GM19193 (cell line): ENCODE results near the gene NFATC2.

Experiments used
- POLR2A ChIP-seq: IDR thresholded peaks from 4 replicates; pipeline ENCODE4 v1.6.1; 2011; ENCODE audit not compliant: insufficient read depth, insufficient read length; ENCODE audit errors: extremely low read depth

NFATC2 gene

GRCh38 chr20:51495921-51496545 is 46.5 kb downstream of the NFATC2 start:
- TF ChIP-seq POLR2A = no peak

DNA sequence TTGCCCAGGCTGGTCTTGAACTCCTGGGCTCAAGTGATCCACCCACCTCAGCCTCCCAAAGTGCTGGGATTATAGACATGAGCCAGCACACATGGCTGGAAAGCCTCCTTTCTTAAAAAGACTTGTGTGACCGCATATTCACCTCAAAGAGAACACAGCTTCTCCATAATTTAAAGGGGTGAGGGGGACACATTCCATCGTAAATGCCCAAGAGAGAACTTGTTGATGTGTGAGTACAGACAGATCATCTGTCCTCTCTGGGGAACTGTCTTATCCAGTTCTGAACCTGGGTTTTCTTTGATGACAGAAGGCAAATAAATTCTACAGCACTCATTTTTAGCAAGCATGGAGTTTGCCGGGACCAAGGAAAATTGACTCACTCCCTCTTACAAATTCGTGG is 47.2 kb downstream of the NFATC2 start:
- no peak for TF ChIP-seq POLR2A

DNA sequence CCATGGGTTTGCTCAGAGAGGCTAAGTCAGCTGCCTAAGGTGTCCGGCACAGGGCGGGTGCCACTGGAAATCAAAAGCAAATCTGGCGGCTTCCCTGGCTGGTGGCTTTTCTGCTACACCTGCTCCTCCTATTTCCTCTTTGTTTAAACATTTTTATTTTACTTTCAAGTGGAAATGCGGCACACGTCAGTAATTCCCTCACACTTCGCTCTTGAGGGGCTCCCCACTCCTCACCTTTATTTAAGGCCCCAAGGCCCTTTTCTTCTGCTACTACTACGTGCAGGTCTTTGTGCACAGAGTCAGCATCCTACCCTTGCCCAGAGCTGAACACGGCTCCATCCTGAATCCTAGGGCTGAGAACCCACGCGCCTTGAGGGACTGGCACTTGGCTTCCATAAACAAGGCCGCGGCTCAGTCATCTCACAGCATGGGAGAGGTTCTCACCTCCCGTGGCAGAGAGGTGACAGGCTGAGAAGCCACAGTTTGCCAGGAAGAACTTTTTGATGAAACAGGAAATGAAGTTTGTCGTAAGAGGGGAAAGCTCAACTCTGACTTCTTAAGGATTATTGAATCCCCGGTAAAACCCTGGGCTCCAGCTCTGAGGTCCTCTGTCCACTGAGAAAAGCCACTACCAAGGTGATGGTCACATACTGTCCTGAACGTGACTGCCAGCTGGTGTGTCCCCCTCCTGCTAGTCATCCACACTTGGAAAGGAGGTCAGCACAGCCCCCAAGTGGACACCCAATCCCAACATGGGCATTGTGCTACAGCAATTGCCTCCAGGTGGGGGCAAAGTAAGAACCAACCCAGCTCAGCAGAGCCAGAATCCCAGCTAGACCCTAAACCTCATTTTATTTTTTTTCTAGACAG is 48.0 kb downstream of the NFATC2 start:
- no peak for TF ChIP-seq POLR2A

GRCh38 chr20:51493346-51493791 is 49.1 kb downstream of the NFATC2 start:
- no peak for TF ChIP-seq POLR2A

GRCh38 chr20:51492167-51493092 is 50.1 kb downstream of the NFATC2 start:
- no peak for TF ChIP-seq POLR2A

DNA sequence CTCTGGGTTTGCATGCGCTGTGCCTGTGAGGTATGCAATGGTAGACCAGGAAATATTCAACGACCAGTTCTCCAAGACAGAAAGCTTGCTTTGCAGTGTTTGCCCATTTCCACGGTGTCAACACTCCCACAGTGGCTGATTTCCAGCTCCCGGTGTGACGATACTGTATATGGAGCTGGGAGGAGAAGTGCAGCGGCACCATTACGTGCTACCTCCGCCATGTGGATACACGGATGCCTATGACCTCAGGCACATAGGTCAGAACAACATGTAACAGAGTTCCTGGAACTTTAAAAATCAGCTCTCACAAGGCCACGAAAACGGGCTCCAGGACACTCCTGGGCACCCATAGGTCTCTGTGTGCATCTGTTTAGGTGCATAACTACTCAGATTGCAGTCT is 51.1 kb downstream of the NFATC2 start:
- no peak for TF ChIP-seq POLR2A

- TF ChIP-seq POLR2A = no peak
Observed at GRCh38 chr20:51490635-51491034, 51.9 kb downstream of the NFATC2 start.

DNA sequence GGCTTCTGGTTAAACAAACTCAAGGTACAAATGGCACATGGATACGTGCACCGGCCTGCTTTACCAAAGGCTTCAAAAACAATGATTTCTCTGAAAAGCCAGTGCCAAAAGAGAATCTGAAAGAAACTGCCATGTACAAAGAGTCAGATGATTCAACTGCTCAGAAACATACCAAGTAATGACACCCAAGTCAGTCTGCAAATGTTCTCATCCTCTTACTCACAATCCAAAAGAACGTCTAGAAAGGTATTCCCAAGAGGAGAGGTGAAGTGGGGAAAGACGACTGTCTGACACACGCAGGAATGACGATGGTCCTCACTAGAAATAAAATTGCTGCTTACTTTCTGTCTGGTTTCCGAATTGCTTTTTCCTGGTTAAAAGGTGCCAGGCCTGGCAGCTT is 52.9 kb downstream of the NFATC2 start:
- no peak for TF ChIP-seq POLR2A

- TF ChIP-seq POLR2A = no peak
Observed at GRCh38 chr20:51488331-51488730, 54.2 kb downstream of the NFATC2 start.

- TF ChIP-seq POLR2A = no peak
Observed at GRCh38 chr20:51487565-51488268, 54.8 kb downstream of the NFATC2 start.

DNA sequence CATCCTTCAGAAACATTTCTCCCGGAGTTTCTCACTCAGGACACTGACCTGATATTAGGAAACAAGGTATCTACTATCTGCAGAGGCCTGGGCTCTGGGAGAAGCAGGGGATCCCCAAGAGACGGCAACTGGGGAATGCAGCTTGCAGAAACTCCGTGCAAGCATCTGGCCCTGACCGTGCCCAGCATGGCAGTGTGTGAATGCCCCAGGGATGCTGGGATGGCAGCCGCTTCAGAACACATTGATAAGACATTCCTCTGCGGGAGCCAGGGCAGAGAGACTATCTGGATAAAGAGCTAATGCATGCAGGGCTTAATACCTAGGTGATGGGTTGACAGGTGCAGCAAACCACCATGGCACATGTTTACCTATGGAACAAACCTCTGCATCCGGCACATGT is 55.4 kb downstream of the NFATC2 start:
- no peak for TF ChIP-seq POLR2A

- no peak for TF ChIP-seq POLR2A
Observed at GRCh38 chr20:51486197-51487005, 56.1 kb downstream of the NFATC2 start.

DNA sequence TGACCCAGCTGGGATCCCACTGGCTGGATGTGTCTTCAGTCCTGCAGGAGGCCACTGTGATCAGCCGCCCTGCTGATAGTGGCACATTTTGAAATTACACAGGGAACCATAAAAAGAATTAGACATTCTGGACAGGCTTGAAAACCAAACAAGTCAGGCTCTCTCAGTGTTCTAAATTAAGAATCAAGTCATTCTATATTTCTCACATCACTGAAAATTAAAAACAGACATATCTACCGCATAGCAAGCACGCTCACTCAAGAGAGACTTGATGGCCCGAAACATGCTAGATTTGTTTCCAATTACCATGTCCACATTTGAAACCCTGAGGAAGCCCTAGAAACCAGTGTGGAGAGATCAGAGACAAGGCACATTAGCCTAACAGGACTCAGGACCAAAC is 57.7 kb downstream of the NFATC2 start:
- no peak for TF ChIP-seq POLR2A
